ENCODE data around the gene SLC24A3.

Gene SLC24A3

GRCh38 chr20:19758501-19759331 lies 546.3 kb downstream of the SLC24A3 start:
- H3K27me3 Mint-ChIP-seq (ENCODE audit: low read depth), result no peaks in the 10 kb centered on the region
- TF ChIP-seq CTCF (IDR thresholded peaks at IDR 0.05; ENCODE audit: unreplicated experiment in 3 of 3), result no peak
- peak overlapping the region; percentile 93 to 100 (median 100) for H3K27ac Mint-ChIP-seq
- peak overlapping the region; percentile 96 to 98 (median 97) for H3K4me3 Mint-ChIP-seq
- peaks cover 9% of the 10 kb centered on the region for H3K36me3 Mint-ChIP-seq (ENCODE audit: low read depth)
- H3K9me3 Mint-ChIP-seq, result no peaks in the 10 kb centered on the region
- H3K4me1 Mint-ChIP-seq, result peaks cover 52% of the 10 kb centered on the region

GRCh38 chr20:19760371-19760721 lies 547.9 kb downstream of the SLC24A3 start:
- Mint-ChIP-seq H3K36me3 (ENCODE audit: low read depth) (peaks cover 9% of the 10 kb centered on the region), H3K4me1 (peaks cover 62% of the 10 kb centered on the region), H3K4me3 (peak overlapping the region; percentile 65 to 98 (median 72)), H3K27ac (peak overlapping the region; percentile 86 to 100 (median 93)), H3K9me3 (no peaks in the 10 kb centered on the region), H3K27me3 (ENCODE audit: low read depth) (no peaks in the 10 kb centered on the region)
- no peak for TF ChIP-seq CTCF (IDR thresholded peaks at IDR 0.05; ENCODE audit: unreplicated experiment in 3 of 3)

- Mint-ChIP-seq H3K9me3 (no peaks in the 10 kb centered on the region), H3K27ac (peak overlapping the region; percentile 86 to 100 (median 93)), H3K27me3 (ENCODE audit: low read depth) (no peaks in the 10 kb centered on the region), H3K4me1 (peaks cover 62% of the 10 kb centered on the region), H3K4me3 (peak overlapping the region in 2 of 3 experiments; percentile 55 to 98), H3K36me3 (ENCODE audit: low read depth) (peaks cover 9% of the 10 kb centered on the region)
- TF ChIP-seq CTCF (IDR thresholded peaks at IDR 0.05; ENCODE audit: unreplicated experiment in 3 of 3), result no peak
Measured at GRCh38 chr20:19761326-19761725, 548.9 kb downstream of the SLC24A3 start.

GRCh38 chr20:19761841-19762240 lies 549.4 kb downstream of the SLC24A3 start:
- no peak for TF ChIP-seq CTCF (IDR thresholded peaks at IDR 0.05; ENCODE audit: unreplicated experiment in 3 of 3)
- H3K27ac Mint-ChIP-seq, result peak overlapping the region; percentile 58 to 93 (median 74)
- peaks cover 59% of the 10 kb centered on the region for H3K4me1 Mint-ChIP-seq
- no peaks in the 10 kb centered on the region for H3K9me3 Mint-ChIP-seq
- peaks cover 9% of the 10 kb centered on the region for H3K36me3 Mint-ChIP-seq (ENCODE audit: low read depth)
- H3K4me3 Mint-ChIP-seq, result peak overlapping the region; percentile 1 to 54 (median 20)
- H3K27me3 Mint-ChIP-seq (ENCODE audit: low read depth), result no peaks in the 10 kb centered on the region

GRCh38 chr20:19764207-19764606 lies 551.8 kb downstream of the SLC24A3 start:
- H3K9me3 Mint-ChIP-seq, result no peaks in the 10 kb centered on the region
- H3K27me3 Mint-ChIP-seq (ENCODE audit: low read depth), result no peaks in the 10 kb centered on the region
- H3K36me3 Mint-ChIP-seq (ENCODE audit: low read depth), result peaks cover 14% of the 10 kb centered on the region
- no peak for TF ChIP-seq CTCF (IDR thresholded peaks at IDR 0.05; ENCODE audit: unreplicated experiment in 3 of 3)
- H3K4me3 Mint-ChIP-seq, result no peak overlapping the region
- peaks cover 65% of the 10 kb centered on the region for H3K4me1 Mint-ChIP-seq
- no peak overlapping the region for H3K27ac Mint-ChIP-seq

- H3K4me1 Mint-ChIP-seq, result peaks cover 68% of the 10 kb centered on the region
Measured at GRCh38 chr20:19765266-19765665, 552.8 kb downstream of the SLC24A3 start.

More at GRCh38 chr20:19765266-19765665, 552.8 kb downstream of the SLC24A3 start:
- Mint-ChIP-seq H3K27ac (no peak overlapping the region), H3K27me3 (ENCODE audit: low read depth) (no peaks in the 10 kb centered on the region), H3K4me3 (no peak overlapping the region), H3K9me3 (no peaks in the 10 kb centered on the region), H3K36me3 (ENCODE audit: low read depth) (peaks cover 17% of the 10 kb centered on the region)
- no peak for TF ChIP-seq CTCF (IDR thresholded peaks at IDR 0.05; ENCODE audit: unreplicated experiment in 3 of 3)

All from nephron (organoid).